SU-DHL-6 (cell line): ENCODE results near the gene PRDM15.

Experiments
- H2AFZ ChIP-seq: fragments of 200-600 bp; sonication (generic); 2 replicates; pipeline ENCODE4 v1.6.1; 2014; ENCODE audit warnings: low read depth, mild to moderate bottlenecking, moderate library complexity, mixed read lengths, antibody characterized with exemption, low read length; ENCODE audit not compliant: severe bottlenecking
- H3F3A ChIP-seq: fragments of 200-600 bp; shearing (Covaris generic); 2 replicates; pipeline ENCODE4 v1.6.0; 2016; ENCODE audit warnings: antibody characterized with exemption, mild to moderate bottlenecking; ENCODE audit not compliant: insufficient read depth
- H3K27ac ChIP-seq: fragments of 200-600 bp; sonication (generic); 2 replicates; pipeline ENCODE4 v1.5.1; 2016; ENCODE audit warnings: low read depth, mild to moderate bottlenecking, low read length, moderate library complexity, mixed read lengths
- H3K27me3 ChIP-seq: fragments of 200-600 bp; sonication (generic), shearing (Covaris generic); 2 replicates; pipeline ENCODE4 v1.6.0; 2014; ENCODE audit warnings: mild to moderate bottlenecking, low read length
- H3K36me3 ChIP-seq: fragments of 200-600 bp; sonication (generic); 2 replicates; pipeline ENCODE4 v1.6.1; 2014; ENCODE audit warnings: mild to moderate bottlenecking, low read length, mixed read lengths
- H3K4me2 ChIP-seq: fragments of 300-600, 200-600 bp; shearing (Covaris generic), sonication (generic); 2 replicates; pipeline ENCODE4 v1.6.0; 2014; ENCODE audit warnings: low read length, low read depth, mild to moderate bottlenecking; ENCODE audit not compliant: poor library complexity, severe bottlenecking
- H3K4me3 ChIP-seq: fragments of 200-600 bp; sonication (generic); 2 replicates; pipeline ENCODE4 v1.5.1; 2014; ENCODE audit warnings: antibody characterized with exemption, low read length, mild to moderate bottlenecking, mixed read lengths; ENCODE audit not compliant: insufficient read depth, poor library complexity, severe bottlenecking
- H3K79me2 ChIP-seq: fragments of 200-600 bp; sonication (generic); 2 replicates; pipeline ENCODE4 v1.6.1; 2014; ENCODE audit warnings: mild to moderate bottlenecking, low read length, moderate library complexity; ENCODE audit not compliant: insufficient read depth
- H3K9ac ChIP-seq: fragments of 200-600 bp; sonication (generic); 2 replicates; pipeline ENCODE4 v1.7.0; 2014; ENCODE audit warnings: mild to moderate bottlenecking, low read length
- H3K9me2 ChIP-seq: fragments of 200-600 bp; sonication (generic); replicated peaks from 2 replicates; pipeline ENCODE4 v1.6.1; 2014; ENCODE audit warnings: low read length; ENCODE audit not compliant: insufficient read depth
- H3K9me3 ChIP-seq: fragments of 200-600 bp; sonication (generic); 2 replicates; pipeline ENCODE4 v1.6.1; 2014; ENCODE audit warnings: low read length, mixed read lengths; ENCODE audit not compliant: insufficient read depth
- H4K20me1 ChIP-seq: fragments of 200-600 bp; sonication (generic); 2 replicates; pipeline ENCODE4 v1.6.1; 2014; ENCODE audit warnings: low read depth, mild to moderate bottlenecking, antibody characterized with exemption, low read length, moderate library complexity, mixed read lengths
- EZH2phosphoT487 ChIP-seq: fragments of 200-600 bp; sonication (generic), shearing (Covaris generic); conservative IDR thresholded peaks from 2 replicates; pipeline ENCODE4 v1.6.1; 2018; ENCODE audit warnings: mild to moderate bottlenecking, antibody characterized with exemption, low read length, moderate library complexity, mixed read lengths
- TF ChIP-seq, protein P1 (sequence below): fragments of 200-600 bp; sonication (generic); IDR thresholded peaks from one replicate; pipeline ENCODE4 v1.5.1; 2017; ENCODE audit warnings: antibody characterized with exemption, mild to moderate bottlenecking, low read length, moderate library complexity; ENCODE audit not compliant: insufficient read depth, poor library complexity, severe bottlenecking

The PRDM15 gene

DNA sequence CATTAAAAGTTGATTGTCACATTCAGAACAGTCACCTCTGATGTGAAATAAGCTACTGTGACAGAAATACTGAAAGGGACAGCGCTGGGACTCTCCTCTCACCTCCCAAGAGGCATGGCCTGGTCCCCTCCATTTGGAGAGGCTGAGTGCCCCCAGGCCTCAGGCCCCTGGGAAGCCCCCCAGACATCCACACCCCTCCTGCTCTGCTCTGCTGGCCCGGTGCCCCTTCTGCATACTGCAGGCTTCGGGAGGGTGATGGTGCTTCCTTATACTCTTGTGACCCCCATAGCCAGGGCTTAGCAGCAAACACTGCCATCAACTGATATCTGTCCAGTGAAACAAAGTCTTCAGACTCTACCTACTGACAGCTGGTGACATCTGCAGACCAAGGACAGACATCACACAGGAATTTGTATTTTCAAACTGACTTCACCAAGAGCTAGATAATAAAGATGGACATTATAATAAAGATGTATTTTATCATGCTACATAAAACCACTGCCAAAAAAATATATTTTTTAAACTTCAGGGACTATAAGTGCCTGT lies 37.8 kb upstream of the PRDM15 start:
- H4K20me1 ChIP-seq = no peaks in the 10 kb centered on the region
- no peaks in the 10 kb centered on the region for H3K9me3 ChIP-seq
- H3K27ac ChIP-seq = no peak overlapping the region
- H3K4me2 ChIP-seq = no peak overlapping the region
- H3K4me3 ChIP-seq = no peak overlapping the region
- H3K36me3 ChIP-seq = no peaks in the 10 kb centered on the region
- H3K9me2 ChIP-seq = no peaks in the 10 kb centered on the region
- H3K9ac ChIP-seq = no peak overlapping the region
- H3K27me3 ChIP-seq = no peaks in the 10 kb centered on the region
- TF ChIP-seq, protein P1, sequence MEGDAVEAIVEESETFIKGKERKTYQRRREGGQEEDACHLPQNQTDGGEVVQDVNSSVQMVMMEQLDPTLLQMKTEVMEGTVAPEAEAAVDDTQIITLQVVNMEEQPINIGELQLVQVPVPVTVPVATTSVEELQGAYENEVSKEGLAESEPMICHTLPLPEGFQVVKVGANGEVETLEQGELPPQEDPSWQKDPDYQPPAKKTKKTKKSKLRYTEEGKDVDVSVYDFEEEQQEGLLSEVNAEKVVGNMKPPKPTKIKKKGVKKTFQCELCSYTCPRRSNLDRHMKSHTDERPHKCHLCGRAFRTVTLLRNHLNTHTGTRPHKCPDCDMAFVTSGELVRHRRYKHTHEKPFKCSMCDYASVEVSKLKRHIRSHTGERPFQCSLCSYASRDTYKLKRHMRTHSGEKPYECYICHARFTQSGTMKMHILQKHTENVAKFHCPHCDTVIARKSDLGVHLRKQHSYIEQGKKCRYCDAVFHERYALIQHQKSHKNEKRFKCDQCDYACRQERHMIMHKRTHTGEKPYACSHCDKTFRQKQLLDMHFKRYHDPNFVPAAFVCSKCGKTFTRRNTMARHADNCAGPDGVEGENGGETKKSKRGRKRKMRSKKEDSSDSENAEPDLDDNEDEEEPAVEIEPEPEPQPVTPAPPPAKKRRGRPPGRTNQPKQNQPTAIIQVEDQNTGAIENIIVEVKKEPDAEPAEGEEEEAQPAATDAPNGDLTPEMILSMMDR = peak; percentile 46
- no peak for TF ChIP-seq EZH2phosphoT487
- H3F3A ChIP-seq = no peaks in the 10 kb centered on the region
- H3K79me2 ChIP-seq = no peaks in the 10 kb centered on the region
- no peak overlapping the region for H2AFZ ChIP-seq

DNA sequence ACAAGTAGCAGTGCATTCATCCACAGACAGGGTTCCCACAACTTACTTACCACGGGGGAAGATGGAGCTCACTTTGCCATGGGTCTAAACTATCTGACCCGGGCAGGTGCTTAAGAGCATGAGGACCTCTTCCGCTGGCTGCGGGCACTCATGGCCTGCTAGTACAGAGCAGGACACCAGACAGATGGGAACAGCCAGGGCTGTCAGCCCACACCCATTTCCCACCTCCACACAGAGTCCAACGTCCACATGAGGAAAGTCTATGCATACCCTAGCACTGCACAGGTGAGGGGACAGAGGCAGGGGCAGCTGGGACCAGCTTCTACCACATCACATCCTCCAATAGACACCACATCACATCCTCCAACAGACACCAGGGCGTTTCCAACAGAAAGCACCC lies 35.8 kb upstream of the PRDM15 start:
- H3K9me3 ChIP-seq = no peaks in the 10 kb centered on the region
- no peaks in the 10 kb centered on the region for H3K27me3 ChIP-seq
- H2AFZ ChIP-seq = no peak overlapping the region
- no peaks in the 10 kb centered on the region for H3K9me2 ChIP-seq
- H3K27ac ChIP-seq = no peak overlapping the region
- no peak overlapping the region for H3K4me2 ChIP-seq
- no peak overlapping the region for H3K9ac ChIP-seq
- no peaks in the 10 kb centered on the region for H3F3A ChIP-seq
- no peaks in the 10 kb centered on the region for H4K20me1 ChIP-seq
- H3K4me3 ChIP-seq = no peak overlapping the region
- TF ChIP-seq, protein P1 = no peak
- TF ChIP-seq EZH2phosphoT487 = no peak
- H3K36me3 ChIP-seq = no peaks in the 10 kb centered on the region
- H3K79me2 ChIP-seq = no peaks in the 10 kb centered on the region

DNA sequence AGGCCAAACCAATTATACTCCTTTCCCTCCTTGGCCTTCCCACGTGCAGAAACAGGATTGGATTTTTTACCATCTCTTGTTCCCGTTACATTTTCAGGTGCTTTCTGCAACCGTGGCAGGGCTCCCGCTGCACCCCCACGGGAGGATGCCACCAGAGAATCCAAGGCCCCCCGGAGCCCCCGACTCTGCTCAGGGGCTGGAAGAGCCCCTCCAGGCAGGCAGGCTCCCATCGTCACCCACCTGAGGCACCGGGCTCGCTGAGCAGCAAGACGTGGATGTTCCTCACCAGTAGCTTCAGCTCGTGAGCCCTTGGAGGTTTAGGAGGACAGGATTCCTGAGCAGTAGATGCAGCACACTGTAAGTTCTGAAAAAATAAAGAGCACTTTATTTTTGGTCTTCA lies 35.2 kb upstream of the PRDM15 start:
- Histone ChIP-seq H3K36me3 (no peaks in the 10 kb centered on the region), H3K9me2 (no peaks in the 10 kb centered on the region), H3K27me3 (no peaks in the 10 kb centered on the region), H4K20me1 (no peaks in the 10 kb centered on the region), H3F3A (no peaks in the 10 kb centered on the region), H3K4me3 (no peak overlapping the region), H3K4me2 (no peak overlapping the region), H3K9ac (no peak overlapping the region), H3K79me2 (no peaks in the 10 kb centered on the region), H3K9me3 (no peaks in the 10 kb centered on the region), H2AFZ (no peak overlapping the region), H3K27ac (no peak overlapping the region)
- no peak for TF ChIP-seq EZH2phosphoT487
- TF ChIP-seq, protein P1 = no peak
